Measurements from ENCODE around the gene GALNT14. TPM values are rescaled to one million over a fixed set of nuclear protein-coding genes. Genes with fewer than 3 reads are reported as not detected.
A peak's percentile ranks its signal among the peaks of the same experiment; 100 is the strongest.

GALNT14 gene
- total and polyA plus RNA-seq, 4 donors: 0.85 to 2.8 (median 2.4) TPM

DNA sequence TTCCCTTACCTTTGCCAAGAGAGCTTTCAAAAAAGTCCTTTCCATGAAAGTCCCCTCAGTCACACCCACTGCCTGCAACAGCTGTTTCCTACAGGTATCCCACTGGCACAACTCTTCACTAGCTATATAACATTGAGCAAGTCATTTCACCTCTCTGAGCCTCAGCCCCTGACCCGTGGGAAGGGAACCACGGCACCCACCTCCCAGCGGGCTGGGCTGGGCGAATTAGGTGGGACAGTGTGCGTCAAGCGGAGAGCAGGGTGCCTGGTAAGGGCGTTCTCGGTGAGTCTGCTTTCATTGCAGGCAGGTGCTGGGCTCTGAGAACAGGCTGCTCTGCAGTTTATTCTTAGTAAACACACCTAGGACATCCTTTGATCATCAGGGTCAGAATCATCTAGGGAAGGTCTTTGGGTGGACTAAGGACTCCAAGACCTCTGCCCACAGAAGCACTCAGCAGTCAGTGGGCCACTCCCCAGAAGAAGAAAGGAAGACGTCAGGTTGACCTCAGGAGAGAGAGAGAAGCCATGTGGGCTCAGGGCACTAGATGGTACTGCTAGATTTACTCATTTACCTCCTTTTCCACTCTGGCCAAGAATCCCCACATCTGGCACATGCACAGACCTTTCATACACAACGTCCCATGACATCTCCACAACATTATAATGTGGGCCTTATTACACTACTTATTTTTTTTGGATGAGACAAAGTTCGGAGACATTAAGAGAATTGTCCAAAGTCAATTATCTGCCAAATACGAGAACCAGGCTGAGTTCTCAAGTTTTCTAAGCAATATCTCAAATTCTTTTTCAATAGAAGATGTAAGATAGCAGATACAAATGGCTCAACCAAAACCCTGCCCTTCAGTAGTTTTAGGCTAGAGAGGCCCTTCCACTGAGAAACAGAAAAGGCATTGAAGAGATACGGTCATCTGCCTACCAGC is 79.9 kb downstream of the GALNT14 start:
- Histone ChIP-seq H3K9ac (ENCODE audit: insufficient read depth in 1 of 2, low read length in 2 of 2) (no peak overlapping the region), H3K36me3 (ENCODE audit: control insufficient read depth in 4 of 4, insufficient read depth in 4 of 4, low read length in 4 of 4) (no peaks in the 10 kb centered on the region), H3K27ac (ENCODE audit: low read depth in 1 of 2, low read length in 1 of 2) (no peak overlapping the region), H3K4me3 (no peak overlapping the region), H3K4me1 (ENCODE audit: control insufficient read depth in 5 of 5, insufficient read depth in 5 of 5, low read length in 5 of 5) (peaks cover 0 to 6% (median 3%) of the 10 kb centered on the region in 5 donors), H3K9me3 (ENCODE audit: control insufficient read depth in 4 of 4, insufficient read depth in 3 of 4, low read length in 3 of 4) (peaks cover 0 to 4% (median 0%) of the 10 kb centered on the region in 4 donors), H3K27me3 (ENCODE audit: control insufficient read depth in 3 of 3, insufficient read depth in 3 of 3, low read length in 2 of 3) (no peaks in the 10 kb centered on the region)
- DNase-seq (peak in 2 of 3 donors; percentile 52 to 69), ATAC-seq (ENCODE audit: insufficient read depth, low FRiP score) (no peak)
- no peak for TF ChIP-seq CTCF (IDR thresholded peaks at IDR 0.05; ENCODE audit: control extremely low read depth, extremely low read depth)
- 87 to 91% methylated on average over 13 of the region's 13 CpGs for whole genome bisulfite sequencing, 2 donors

DNA sequence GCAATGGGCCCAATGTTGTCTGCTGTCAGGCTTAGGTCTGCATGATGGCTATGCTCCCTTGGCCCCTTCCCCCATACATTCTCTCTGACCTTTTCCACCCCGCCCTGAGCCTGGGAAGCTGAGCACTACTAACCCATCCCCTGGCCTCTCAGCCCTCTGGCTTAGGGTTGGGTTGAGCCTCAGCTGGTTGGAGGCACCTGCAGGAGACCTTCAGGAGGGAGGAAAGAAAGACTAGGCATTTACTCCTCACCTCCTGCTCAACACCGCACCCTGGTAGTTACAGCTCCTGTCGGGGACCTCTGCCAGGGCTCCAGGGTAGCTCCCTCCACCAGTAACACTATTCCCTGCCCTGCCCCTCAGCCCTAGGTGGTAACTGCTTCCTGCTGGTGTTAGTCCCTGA is 80.5 kb downstream of the GALNT14 start:
- DNase-seq (no peak), ATAC-seq (ENCODE audit: insufficient read depth, low FRiP score) (no peak)
- Histone ChIP-seq H3K4me3 (no peak overlapping the region), H3K9ac (ENCODE audit: insufficient read depth in 1 of 2, low read length in 2 of 2) (no peak overlapping the region), H3K4me1 (ENCODE audit: control insufficient read depth in 5 of 5, insufficient read depth in 5 of 5, low read length in 5 of 5) (peaks cover 0 to 6% (median 3%) of the 10 kb centered on the region in 5 donors), H3K36me3 (ENCODE audit: control insufficient read depth in 4 of 4, insufficient read depth in 4 of 4, low read length in 4 of 4) (no peaks in the 10 kb centered on the region), H3K27ac (ENCODE audit: low read depth in 1 of 2, low read length in 1 of 2) (no peak overlapping the region), H3K27me3 (ENCODE audit: control insufficient read depth in 3 of 3, insufficient read depth in 3 of 3, low read length in 2 of 3) (no peaks in the 10 kb centered on the region), H3K9me3 (ENCODE audit: control insufficient read depth in 4 of 4, insufficient read depth in 3 of 4, low read length in 3 of 4) (peaks cover 0 to 4% (median 0%) of the 10 kb centered on the region in 4 donors)
- 75 to 83% methylated on average over 3 of the region's 3 CpGs for WGBS, 2 donors
- no peak for TF ChIP-seq CTCF (IDR thresholded peaks at IDR 0.05; ENCODE audit: control extremely low read depth, extremely low read depth)

DNA sequence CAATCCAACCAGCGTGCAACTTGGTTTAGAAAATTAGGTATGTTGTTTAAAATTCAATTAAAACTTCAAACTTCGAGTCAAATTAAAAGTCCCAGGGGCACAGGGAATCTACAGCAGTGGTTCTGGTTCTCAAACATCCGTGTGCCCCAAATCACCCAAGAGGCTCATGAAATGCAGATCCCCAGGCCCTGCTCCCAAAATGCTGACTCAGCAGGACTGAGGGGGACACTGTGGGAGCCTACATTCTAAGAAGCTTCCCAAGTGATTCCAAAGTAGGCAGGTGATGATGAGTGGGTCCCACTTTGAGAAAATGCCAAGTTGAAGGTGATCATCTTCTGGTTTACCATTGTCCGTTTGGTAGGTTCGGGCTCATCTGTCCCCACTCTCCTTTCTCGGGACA is 82.3 kb downstream of the GALNT14 start:
- no peak overlapping the region for H3K9ac ChIP-seq (ENCODE audit: insufficient read depth in 1 of 2, low read length in 2 of 2)
- no peaks in the 10 kb centered on the region for H3K36me3 ChIP-seq (ENCODE audit: control insufficient read depth in 4 of 4, insufficient read depth in 4 of 4, low read length in 4 of 4)
- DNase-seq (no peak), ATAC-seq (ENCODE audit: insufficient read depth, low FRiP score) (no peak)
- peaks cover 0 to 3% (median 0%) of the 10 kb centered on the region in 4 donors for H3K9me3 ChIP-seq (ENCODE audit: control insufficient read depth in 4 of 4, insufficient read depth in 3 of 4, low read length in 3 of 4)
- no peaks in the 10 kb centered on the region for H3K27me3 ChIP-seq (ENCODE audit: control insufficient read depth in 3 of 3, insufficient read depth in 3 of 3, low read length in 2 of 3)
- H3K4me1 ChIP-seq (ENCODE audit: control insufficient read depth in 5 of 5, insufficient read depth in 5 of 5, low read length in 5 of 5): peaks cover 0 to 6% (median 3%) of the 10 kb centered on the region in 5 donors
- 94 to 97% methylated on average over 6 of the region's 6 CpGs for WGBS, 2 donors
- no peak overlapping the region for H3K4me3 ChIP-seq
- TF ChIP-seq CTCF (IDR thresholded peaks at IDR 0.05; ENCODE audit: control extremely low read depth, extremely low read depth): no peak
- no peak overlapping the region for H3K27ac ChIP-seq (ENCODE audit: low read depth in 1 of 2, low read length in 1 of 2)
